ENCODE results near the gene SORCS2. TPM values are rescaled to one million over a fixed set of nuclear protein-coding genes. Genes with fewer than 3 reads are reported as not detected.

The SORCS2 gene
- total and polyA plus RNA-seq, 2 of the 8 experiments (the other 6 are each of a cell fraction or from before 2014, with no cell fraction given), result 0.36 to 1.8 TPM

- Histone ChIP-seq H3K4ac (replicated peaks; ENCODE audit: insufficient read length, low read depth, low read length) (no peak overlapping the region), H3K14ac (ENCODE audit: insufficient read length) (no peak overlapping the region), H4K20me1 (replicated peaks in 1 of 2; ENCODE audit: control insufficient read depth in 1 of 2, insufficient read depth in 2 of 2, low read length in 2 of 2) (no peaks in the 10 kb centered on the region), H2BK5ac (ENCODE audit: low read depth, low read length) (no peak overlapping the region), H3K4me1 (replicated peaks in 1 of 4; ENCODE audit: control insufficient read depth in 3 of 4, insufficient read depth in 4 of 4, low read length in 3 of 4) (no peaks in the 10 kb centered on the region), H3K9ac (replicated peaks in 1 of 4; ENCODE audit: extremely low read depth in 1 of 4, low read depth in 3 of 4, low read length in 3 of 4) (no peak overlapping the region), H3K4me3 (ENCODE audit: extremely low read depth in 1 of 4, insufficient read depth in 2 of 4, low read depth in 3 of 4, low read length in 4 of 4) (no peak overlapping the region), H3K4me2 (ENCODE audit: insufficient read depth in 1 of 2, low read depth in 2 of 2, low read length in 2 of 2) (no peak overlapping the region), H2BK20ac (ENCODE audit: low read length) (no peak overlapping the region), H2BK15ac (ENCODE audit: low read length) (no peak overlapping the region), H2AK5ac (ENCODE audit: low read depth, low read length) (no peak overlapping the region), H2BK12ac (ENCODE audit: low read depth, low read length) (no peak overlapping the region), H3K79me2 (ENCODE audit: control insufficient read depth in 1 of 2, insufficient read depth in 2 of 2, low read length in 2 of 2) (no peaks in the 10 kb centered on the region), H3K9me3 (ENCODE audit: insufficient read depth in 2 of 2, low read depth in 1 of 2, low read length in 1 of 2) (no peaks in the 10 kb centered on the region), H3K27ac (ENCODE audit: low read depth, low read length) (no peak overlapping the region), H4K91ac (replicated peaks; ENCODE audit: insufficient read length, low read length) (no peak overlapping the region), H3K27me3 (replicated peaks in 1 of 4; ENCODE audit: control insufficient read depth in 3 of 4, extremely low read depth in 1 of 4, insufficient read depth in 3 of 4, low read length in 3 of 4) (no peaks in the 10 kb centered on the region), H3K23ac (ENCODE audit: insufficient read length) (no peak overlapping the region), H2BK120ac (replicated peaks; ENCODE audit: low read depth, low read length) (no peak overlapping the region), H3K36me3 (ENCODE audit: control insufficient read depth in 2 of 4, insufficient read depth in 4 of 4, low read length in 3 of 4) (no peaks in the 10 kb centered on the region), H2AFZ (ENCODE audit: low read length) (no peak overlapping the region), H4K8ac (ENCODE audit: extremely low read depth, insufficient read depth, low read length) (no peak overlapping the region), H4K5ac (ENCODE audit: insufficient read length, low read depth, low read length) (no peak overlapping the region), H3K56ac (replicated peaks; ENCODE audit: insufficient read length, low read depth, low read length) (no peak overlapping the region), H3K79me1 (ENCODE audit: low read depth, low read length) (no peaks in the 10 kb centered on the region), H3K18ac (ENCODE audit: extremely low read depth, low read length) (no peak overlapping the region), H3K23me2 (ENCODE audit: low read depth, low read length) (no peaks in the 10 kb centered on the region)
- ChIA-PET CTCF (ENCODE audit: partially characterized antibody) (interaction anchor here (0.6 kb wide), 1 partner anchor 189 kb away, joined by 3 read pairs; no protein-coding TSS in a partner anchor), POLR2A (ENCODE audit: partially characterized antibody) (no interaction called here)
- WGBS, 2 experiments (ENCODE audit: extremely low coverage in 1 of 2, insufficient coverage in 1 of 2, insufficient read length in 1 of 2, insufficient replicate concordance in 2 of 2, low coverage in 1 of 2, low lambda C conversion rate in 2 of 2, missing lambda C conversion rate in 1 of 2), result 79% methylated on average over 5 of the region's 5 CpGs; no CpG with 5 or more reads in 1 of the 2 experiments
- FAIRE-seq (no peak), DNase-seq (ENCODE audit: low read depth in 1 of 2, low spot score in 2 of 2) (no peak)
- TF ChIP-seq BCL11A (IDR thresholded peaks at IDR 0.05; ENCODE audit: low read depth in 2 of 2, low read length in 2 of 2), result no peak
- TF ChIP-seq POLR2A (IDR thresholded peaks at IDR 0.05; ENCODE audit: control extremely low read depth in 1 of 2, low read depth in 2 of 2, low read length in 2 of 2), result no peak
- no peak for TF ChIP-seq TCF12 (IDR thresholded peaks at IDR 0.05; ENCODE audit: low read depth, low read length)
- no peak for TF ChIP-seq CEBPB (IDR thresholded peaks at IDR 0.05; ENCODE audit: low read depth, low read length)
- no peak for TF ChIP-seq BRCA1 (IDR thresholded peaks at IDR 0.05; ENCODE audit: low read depth, low read length)
- TF ChIP-seq CBX5 (IDR thresholded peaks at IDR 0.05; ENCODE audit: low read depth, low read length), result no peak
- TF ChIP-seq KDM1A (IDR thresholded peaks at IDR 0.05; ENCODE audit: borderline replicate concordance, low read length), result no peak
- TF ChIP-seq GTF2F1 (IDR thresholded peaks at IDR 0.05; ENCODE audit: borderline replicate concordance, low read depth, low read length), result no peak
- no peak for TF ChIP-seq POU5F1 (IDR thresholded peaks at IDR 0.05; ENCODE audit: low read depth, low read length)
- TF ChIP-seq CHD2 (IDR thresholded peaks at IDR 0.05; ENCODE audit: low read length), result no peak
- no peak for TF ChIP-seq TAF7 (optimal IDR thresholded peaks at IDR 0.05; ENCODE audit: borderline replicate concordance, low read depth, low read length)
- no peak for TF ChIP-seq GABPA (IDR thresholded peaks at IDR 0.05; ENCODE audit: borderline replicate concordance, insufficient read depth, low read length)
These were observed 31.2 kb downstream of the SORCS2 start for GRCh38 chr4:7223541-7223940.
